NCI-H2107 (cell line): Measurements from ENCODE around the gene FAM174B.

Source experiments
- DNase-seq: peaks from one replicate; lab custom pipeline; 2025; lab: John Stamatoyannopoulos, UW

The FAM174B gene

GRCh38 chr15:92638709-92639365, 16.7 kb downstream of the FAM174B start:
- DNase-seq, result no peak

- DNase-seq, result no peak
These were observed 17.3 kb downstream of the FAM174B start for GRCh38 chr15:92638291-92638708.

- DNase-seq, result no peak
These were observed 17.9 kb downstream of the FAM174B start for GRCh38 chr15:92637626-92638025.

DNA sequence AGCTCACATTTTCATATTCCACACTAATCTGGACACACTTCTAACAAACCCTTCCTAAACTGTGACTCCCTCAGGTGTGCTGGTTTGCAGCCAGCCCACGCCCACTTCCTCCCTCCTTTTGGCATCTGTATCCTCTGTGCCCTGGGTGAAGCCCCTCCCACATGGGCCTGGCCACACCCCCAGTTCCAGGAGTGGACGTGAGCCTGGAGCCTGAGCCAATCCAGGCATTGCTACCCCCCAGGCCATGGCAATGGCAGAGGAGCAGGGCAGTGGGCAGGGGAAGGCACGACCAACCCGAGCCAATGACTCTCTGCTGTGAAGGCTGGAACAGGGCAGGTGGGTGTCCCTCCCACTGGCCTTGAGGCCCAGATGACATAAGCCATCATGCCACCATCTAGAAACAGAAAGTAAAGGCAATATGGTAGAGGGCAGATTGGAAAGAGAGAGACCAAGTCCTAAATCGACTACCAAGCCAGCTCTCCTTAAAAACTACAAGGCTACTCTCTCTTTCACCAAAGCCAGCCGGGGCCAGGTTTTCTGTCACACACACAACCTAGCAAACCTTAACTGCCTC, 18.6 kb downstream of the FAM174B start:
- no peak for DNase-seq

GRCh38 chr15:92636401-92636907, 19.1 kb downstream of the FAM174B start:
- no peak for DNase-seq

GRCh38 chr15:92634671-92635201, 20.8 kb downstream of the FAM174B start:
- DNase-seq, result no peak

DNA sequence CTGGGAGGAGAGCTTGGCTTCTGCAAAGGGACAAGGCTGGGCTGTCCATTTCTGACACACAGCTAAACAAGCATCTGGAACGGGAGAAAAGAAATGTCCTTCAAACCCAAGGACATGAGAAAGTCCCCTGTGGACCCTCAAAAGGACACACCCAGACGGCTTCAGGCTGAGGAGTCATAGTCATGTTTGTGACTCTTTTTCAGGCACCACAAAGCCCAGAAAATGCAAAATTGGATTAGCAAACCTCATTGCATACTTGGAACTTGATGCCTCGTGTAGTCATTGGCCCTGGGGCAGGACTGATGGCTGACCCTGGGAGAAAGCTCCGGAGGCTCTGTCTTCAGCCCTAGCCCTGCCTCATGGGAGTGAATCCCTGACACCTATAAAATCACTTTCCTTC, 21.5 kb downstream of the FAM174B start:
- no peak for DNase-seq

DNA sequence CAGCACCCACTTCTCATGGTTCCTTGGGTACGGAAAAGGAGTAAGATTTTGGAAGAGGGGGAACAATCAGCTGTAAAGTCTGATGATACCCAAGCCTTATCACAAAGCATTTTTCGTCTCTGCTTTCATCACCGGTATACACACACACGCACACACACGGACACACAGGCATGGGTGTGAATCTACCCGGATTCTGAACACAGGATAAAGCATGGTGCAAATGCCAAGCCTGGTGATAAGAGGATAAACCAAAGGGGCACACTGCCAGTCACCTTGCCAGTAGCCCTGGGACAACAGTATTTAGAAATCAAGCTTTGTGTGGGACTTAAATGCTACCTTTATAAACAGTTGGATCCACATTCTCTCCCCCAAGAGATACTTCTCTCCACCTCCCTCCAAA, 22.2 kb downstream of the FAM174B start:
- DNase-seq, result no peak

- DNase-seq, result no peak
These were observed 22.6 kb downstream of the FAM174B start for GRCh38 chr15:92633001-92633400.

DNA sequence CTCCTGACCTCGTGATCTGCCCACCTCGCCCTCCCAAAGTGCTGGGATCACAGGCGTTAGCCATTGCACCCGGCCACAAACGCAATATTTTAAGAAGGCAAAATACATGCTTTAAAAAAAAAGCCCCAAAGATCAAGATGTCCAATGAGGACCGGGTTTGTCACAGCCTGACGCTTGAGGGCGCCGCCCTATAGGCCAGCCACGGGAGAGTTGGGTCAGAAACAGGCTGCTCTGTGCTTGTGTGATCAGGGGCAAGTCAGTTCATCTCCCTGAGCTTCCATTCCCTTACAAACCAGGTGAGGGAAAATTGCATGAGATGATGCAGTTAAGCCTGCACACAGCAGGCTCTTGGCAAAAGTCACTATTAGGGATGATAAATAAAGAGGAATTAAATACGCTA, 23.9 kb downstream of the FAM174B start:
- no peak for DNase-seq

DNA sequence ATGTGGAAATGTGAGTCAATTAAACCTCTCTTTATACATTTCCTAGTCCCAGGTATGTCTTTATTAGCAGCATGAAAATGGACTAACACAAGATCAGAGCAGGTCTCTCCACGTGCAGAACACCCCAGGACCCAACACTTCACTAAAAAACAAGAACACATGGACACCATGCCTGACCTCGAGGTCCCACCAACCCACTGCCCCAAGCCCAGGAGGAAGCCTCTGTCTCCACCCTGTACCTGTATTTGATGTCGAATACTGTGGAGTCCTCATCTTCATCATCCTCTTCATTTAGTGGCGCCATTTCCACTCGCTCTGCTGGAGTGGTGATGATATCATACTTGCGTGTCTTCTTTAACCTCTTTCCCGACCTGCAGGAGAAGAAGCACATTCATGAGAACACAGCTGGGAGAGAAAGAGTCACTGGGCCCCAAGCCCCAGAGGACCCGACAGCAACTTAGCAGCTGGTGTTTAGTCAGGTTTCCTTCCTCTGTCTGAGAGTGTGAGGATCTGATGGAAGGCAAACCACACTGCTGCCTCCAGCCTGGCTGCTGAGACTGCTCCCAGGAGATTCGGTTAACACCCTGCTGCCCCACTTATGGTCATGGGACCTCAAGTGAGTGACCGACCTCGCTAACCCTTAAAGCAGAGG, 25.5 kb downstream of the FAM174B start:
- peak; percentile 22 for DNase-seq

- no peak for DNase-seq
These were observed 26.1 kb downstream of the FAM174B start for GRCh38 chr15:92629276-92629974.

GRCh38 chr15:92627014-92627413, 28.6 kb downstream of the FAM174B start:
- DNase-seq, result no peak

DNA sequence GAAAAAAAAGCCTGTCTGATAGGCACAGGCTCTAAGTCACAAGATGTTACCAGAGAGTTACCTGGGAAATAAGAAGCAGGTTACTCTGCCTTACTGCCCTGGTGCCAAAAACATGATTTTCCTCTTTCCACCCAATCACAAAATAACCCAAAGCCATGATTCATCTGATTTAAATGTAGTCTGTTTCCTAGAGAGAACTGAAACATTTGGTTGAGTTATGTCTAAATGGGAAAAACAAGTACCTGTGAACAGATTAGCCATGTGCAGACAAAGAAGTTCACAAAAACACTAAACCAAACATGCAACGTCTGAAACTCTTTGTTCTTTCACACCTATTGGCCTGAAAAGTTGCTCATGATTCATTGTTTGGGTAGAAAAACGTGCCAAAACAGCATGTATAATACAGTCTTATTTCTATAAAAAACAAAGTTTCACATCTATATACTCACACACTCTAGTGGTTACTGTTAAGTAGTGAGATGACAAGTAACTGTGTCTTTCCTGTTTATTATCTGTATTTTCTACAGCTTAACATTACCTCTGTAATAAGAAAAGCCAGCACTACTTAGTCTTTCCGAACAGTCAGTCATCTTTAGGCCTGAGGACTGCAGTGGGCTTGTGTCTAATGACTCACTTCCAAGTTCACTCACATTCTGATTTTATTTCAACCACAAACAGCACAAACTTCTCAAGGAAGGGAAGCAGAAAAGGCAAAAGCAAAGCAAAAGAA, 30.2 kb downstream of the FAM174B start:
- DNase-seq, result no peak

- no peak for DNase-seq
These were observed 31.1 kb downstream of the FAM174B start for GRCh38 chr15:92624401-92624991.

- DNase-seq, result peak; percentile 16
These were observed 32.1 kb downstream of the FAM174B start for GRCh38 chr15:92623435-92623834.

- no peak for DNase-seq
These were observed 33.5 kb downstream of the FAM174B start for GRCh38 chr15:92621972-92622533.

- no peak for DNase-seq
These were observed 34.6 kb downstream of the FAM174B start for GRCh38 chr15:92620991-92621390.

GRCh38 chr15:92619145-92620101, 36.2 kb downstream of the FAM174B start:
- DNase-seq, result no peak
